Motor neuron (in vitro differentiated cells): ENCODE measurements around the gene PARD3B. TPM values are rescaled to one million over a fixed set of nuclear protein-coding genes. Genes with fewer than 3 reads are reported as not detected.
A peak's percentile ranks its signal among the peaks of the same experiment; 100 is the strongest.

ENCODE experiments used
- ATAC-seq, 8 experiments: fragments of 200-7000 bp; cut with Tn5 transposase; replicated peaks in 6 of 8; 2 replicates each; pipeline ENCODE4 v1.8.0; 2021; ENCODE audit warnings: mild to moderate bottlenecking in 8 of 8, moderate library complexity in 8 of 8
- H3K27ac ChIP-seq, 2 donors: fragments of 250-450 bp; sonication (Bioruptor Pico); 2 replicates each; pipeline ENCODE4 v1.9.0; 2021; ENCODE audit warnings: antibody characterized with exemption in 2 of 2, mild to moderate bottlenecking in 2 of 2, moderate library complexity in 1 of 2
- H3K4me1 ChIP-seq, 2 donors: fragments of 250-450 bp; sonication (Bioruptor Pico); replicated peaks in 1 of 2; 2 replicates each; pipeline ENCODE4 v1.6.1; 2021; ENCODE audit warnings: antibody characterized with exemption in 2 of 2, mild to moderate bottlenecking in 2 of 2, moderate library complexity in 1 of 2
- H3K4me3 ChIP-seq, 5 donors: fragments of 250-450 bp; sonication (Bioruptor Pico); 2 replicates each; pipeline ENCODE4 v1.9.0; 2021; ENCODE audit warnings: antibody characterized with exemption in 5 of 5, mild to moderate bottlenecking in 5 of 5, moderate library complexity in 4 of 5
- WGBS, 10 experiments: fragments of 450-650 bp; shearing (Covaris generic); methylation state at CpG; one replicate each; pipeline ENCODE4 v1.0.0; 2022; 5-methylcytosine and 5-hydroxymethylcytosine counted together
- in situ Hi-C, 9 experiments: fragments of 400-800 bp; cut with MboI; loops; one replicate each; pipeline ENCODE4 v1.15.0; 2021; ENCODE audit warnings: low sequenced_read_pairs in 9 of 9, low pct_unique_long_range_greater_than_20kb in 2 of 9; ENCODE audit not compliant: unreplicated experiment in 9 of 9
- total RNA-seq, 8 experiments: library from RNA; unstranded; fragments of 300-600 nt; gene quantifications; 2 replicates each; pipeline versions ENCODE4 v1.2.3 to v1.2.4, GENCODE V29; 2022

PARD3B gene
- total RNA-seq, 8 experiments from 2014 or later, result 3.1 to 24.3 (median 10.4) TPM

- ATAC-seq, result no peak
- in situ Hi-C loops, result no loop called here
- H3K4me1 ChIP-seq, result no peaks in the 10 kb centered on the region
- no peak overlapping the region for H3K27ac ChIP-seq
- WGBS, 10 experiments, result 43 to 100% (median 56%) methylated on average over 1 to 3 of the region's 3 CpGs; no CpG with 5 or more reads in 1 of the 10 experiments
- H3K4me3 ChIP-seq, result no peak overlapping the region
These were observed 186.7 kb downstream of the PARD3B start for GRCh38 chr2:204732019-204732418.

GRCh38 chr2:204737296-204737695, 192.0 kb downstream of the PARD3B start:
- Histone ChIP-seq H3K4me1 (no peaks in the 10 kb centered on the region), H3K27ac (no peak overlapping the region), H3K4me3 (no peak overlapping the region)
- WGBS, 10 experiments, result 67 to 100% (median 100%) methylated on average over 1 of the region's 1 CpG; no CpG with 5 or more reads in 1 of the 10 experiments
- no peak for ATAC-seq
- in situ Hi-C loops, result no loop called here

GRCh38 chr2:204738721-204739120, 193.4 kb downstream of the PARD3B start:
- ATAC-seq, result no peak
- Histone ChIP-seq H3K4me3 (no peak overlapping the region), H3K27ac (no peak overlapping the region), H3K4me1 (no peaks in the 10 kb centered on the region)
- whole genome bisulfite sequencing, 10 experiments, result 60 to 88% (median 75%) methylated on average over 1 of the region's 1 CpG; no CpG with 5 or more reads in 7 of the 10 experiments
- in situ Hi-C loops, result no loop called here

GRCh38 chr2:204743393-204743960, 198.2 kb downstream of the PARD3B start:
- 83 to 100% (median 94%) methylated on average over 1 to 2 of the region's 2 CpGs; no CpG with 5 or more reads in 1 of the 10 experiments for WGBS, 10 experiments

GRCh38 chr2:204744506-204744905, 199.2 kb downstream of the PARD3B start:
- ATAC-seq, result no peak
- 50 to 100% (median 100%) methylated on average over 1 to 2 of the region's 2 CpGs for WGBS, 10 experiments
- Histone ChIP-seq H3K27ac (no peak overlapping the region), H3K4me3 (no peak overlapping the region), H3K4me1 (no peaks in the 10 kb centered on the region)
- in situ Hi-C loops, result no loop called here

More at GRCh38 chr2:204743393-204743960, 198.2 kb downstream of the PARD3B start:
- in situ Hi-C loops, result no loop called here
- Histone ChIP-seq H3K4me1 (no peaks in the 10 kb centered on the region), H3K4me3 (no peak overlapping the region), H3K27ac (no peak overlapping the region)
- no peak for ATAC-seq

GRCh38 chr2:204748286-204748685, 203.0 kb downstream of the PARD3B start:
- in situ Hi-C loops, result no loop called here
- Histone ChIP-seq H3K27ac (no peak overlapping the region), H3K4me3 (no peak overlapping the region), H3K4me1 (no peaks in the 10 kb centered on the region)
- WGBS, 10 experiments, result 38 to 93% (median 60%) methylated on average over 2 of the region's 2 CpGs; no CpG with 5 or more reads in 5 of the 10 experiments
- no peak for ATAC-seq

- peaks cover 0 to 8% of the 10 kb centered on the region in 2 donors for H3K4me1 ChIP-seq
- in situ Hi-C loops, result no loop called here
- 23 to 100% (median 86%) methylated on average over 2 to 3 of the region's 3 CpGs; no CpG with 5 or more reads in 1 of the 10 experiments for WGBS, 10 experiments
- no peak overlapping the region for H3K27ac ChIP-seq
- ATAC-seq, result no peak
- H3K4me3 ChIP-seq, result no peak overlapping the region
These were observed 204.0 kb downstream of the PARD3B start for GRCh38 chr2:204749319-204749718.

GRCh38 chr2:204750389-204750788, 205.1 kb downstream of the PARD3B start:
- no peak overlapping the region for H3K4me3 ChIP-seq
- WGBS, 10 experiments, result 18 to 100% (median 77%) methylated on average over 1 to 5 of the region's 5 CpGs; no CpG with 5 or more reads in 2 of the 10 experiments
- peak in 2 of 8 experiments; percentile 51 to 99 for ATAC-seq
- H3K4me1 ChIP-seq, result peaks cover 0 to 13% of the 10 kb centered on the region in 2 donors
- no peak overlapping the region for H3K27ac ChIP-seq
- in situ Hi-C loops, result no loop called here

- no peak for ATAC-seq
These were observed 206.2 kb downstream of the PARD3B start for GRCh38 chr2:204751472-204751871.

GRCh38 chr2:204753841-204754240, 208.6 kb downstream of the PARD3B start:
- H3K27ac ChIP-seq, result peak overlapping the region in 1 of 2 donors; percentile 68
- in situ Hi-C loops, result no loop called here
- peaks cover 0 to 13% of the 10 kb centered on the region in 2 donors for H3K4me1 ChIP-seq
- WGBS, 10 experiments, result 60 to 100% (median 76%) methylated on average over 1 of the region's 1 CpG; no CpG with 5 or more reads in 4 of the 10 experiments
- peak in 5 of 8 experiments; percentile 60 to 99 (median 95) for ATAC-seq
- H3K4me3 ChIP-seq, result no peak overlapping the region

More at GRCh38 chr2:204751472-204751871, 206.2 kb downstream of the PARD3B start:
- in situ Hi-C loops, result no loop called here
- Histone ChIP-seq H3K27ac (no peak overlapping the region), H3K4me3 (no peak overlapping the region), H3K4me1 (peaks cover 0 to 13% of the 10 kb centered on the region in 2 donors)

GRCh38 chr2:204754898-204755297, 209.6 kb downstream of the PARD3B start:
- no peak for ATAC-seq
- WGBS, 10 experiments, result 38 to 100% (median 93%) methylated on average over 2 to 3 of the region's 3 CpGs; no CpG with 5 or more reads in 1 of the 10 experiments
- H3K27ac ChIP-seq, result no peak overlapping the region
- H3K4me3 ChIP-seq, result no peak overlapping the region
- in situ Hi-C loops, result no loop called here
- H3K4me1 ChIP-seq, result peaks cover 0 to 13% of the 10 kb centered on the region in 2 donors

GRCh38 chr2:204763974-204764703, 218.9 kb downstream of the PARD3B start:
- in situ Hi-C loops, result no loop called here
- Histone ChIP-seq H3K4me3 (no peak overlapping the region), H3K4me1 (no peaks in the 10 kb centered on the region), H3K27ac (no peak overlapping the region)
- ATAC-seq, result no peak
- 49 to 100% (median 80%) methylated on average over 1 to 4 of the region's 4 CpGs; no CpG with 5 or more reads in 1 of the 10 experiments for WGBS, 10 experiments

GRCh38 chr2:204770735-204771134, 225.5 kb downstream of the PARD3B start:
- 0 to 100% (median 29%) methylated on average over 1 of the region's 1 CpG; no CpG with 5 or more reads in 3 of the 10 experiments for WGBS, 10 experiments
- no peak for ATAC-seq
- no peak overlapping the region for H3K27ac ChIP-seq
- H3K4me3 ChIP-seq, result no peak overlapping the region
- H3K4me1 ChIP-seq, result no peaks in the 10 kb centered on the region
- in situ Hi-C loops, result no loop called here
